ENCODE results near the gene IFNGR2.
"Not testable (repeated sequence)": the region's sequence is repeated elsewhere in the genome, so short reads cannot be mapped to it uniquely, and the experiment has no call there.

The IFNGR2 gene, protein sequence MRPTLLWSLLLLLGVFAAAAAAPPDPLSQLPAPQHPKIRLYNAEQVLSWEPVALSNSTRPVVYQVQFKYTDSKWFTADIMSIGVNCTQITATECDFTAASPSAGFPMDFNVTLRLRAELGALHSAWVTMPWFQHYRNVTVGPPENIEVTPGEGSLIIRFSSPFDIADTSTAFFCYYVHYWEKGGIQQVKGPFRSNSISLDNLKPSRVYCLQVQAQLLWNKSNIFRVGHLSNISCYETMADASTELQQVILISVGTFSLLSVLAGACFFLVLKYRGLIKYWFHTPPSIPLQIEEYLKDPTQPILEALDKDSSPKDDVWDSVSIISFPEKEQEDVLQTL

DNA sequence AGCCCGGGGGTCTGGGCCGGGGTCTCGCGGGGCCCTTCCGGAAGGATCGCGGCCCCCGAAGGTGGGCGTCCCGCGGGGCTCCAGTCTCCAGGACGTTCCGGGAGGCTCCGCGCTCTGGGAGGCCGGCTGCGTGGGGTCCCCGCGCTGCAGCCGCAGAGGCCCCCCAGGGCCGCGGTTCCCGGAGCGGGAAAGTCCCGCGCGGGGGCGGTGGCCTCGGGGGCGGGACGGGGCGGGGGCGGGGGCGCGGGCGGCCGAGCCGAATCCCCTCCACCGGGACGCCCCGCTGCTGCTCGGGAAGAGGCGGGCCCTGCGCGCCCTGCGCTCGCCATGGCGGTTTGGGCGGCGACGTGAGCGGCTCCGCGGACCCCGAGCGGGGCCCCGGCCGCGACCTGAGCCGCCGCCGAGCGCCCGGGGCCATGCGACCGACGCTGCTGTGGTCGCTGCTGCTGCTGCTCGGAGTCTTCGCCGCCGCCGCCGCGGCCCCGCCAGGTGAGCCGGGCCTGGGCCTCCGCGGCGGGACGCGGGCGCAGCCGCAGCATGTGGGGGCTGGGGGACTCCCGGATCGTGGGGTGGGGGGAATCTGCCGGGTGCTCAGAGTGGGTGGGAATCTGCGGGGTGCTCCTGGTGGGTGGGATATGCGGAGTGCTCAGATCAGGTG lies at the start of gene IFNGR2:
Gene IFNGR2, plus strand, starts transcription at position 286 of the 658 bp plus-strand sequence. Its CDS starts 131 bp downstream, at position 417.
- no peak for DNase-seq (ENCODE audit: low read depth)

- DNase-seq (ENCODE audit: low read depth): no peak
Measured at GRCh38 chr21:33355355-33355754, 47.9 kb upstream of the IFNGR2 start.

DNA sequence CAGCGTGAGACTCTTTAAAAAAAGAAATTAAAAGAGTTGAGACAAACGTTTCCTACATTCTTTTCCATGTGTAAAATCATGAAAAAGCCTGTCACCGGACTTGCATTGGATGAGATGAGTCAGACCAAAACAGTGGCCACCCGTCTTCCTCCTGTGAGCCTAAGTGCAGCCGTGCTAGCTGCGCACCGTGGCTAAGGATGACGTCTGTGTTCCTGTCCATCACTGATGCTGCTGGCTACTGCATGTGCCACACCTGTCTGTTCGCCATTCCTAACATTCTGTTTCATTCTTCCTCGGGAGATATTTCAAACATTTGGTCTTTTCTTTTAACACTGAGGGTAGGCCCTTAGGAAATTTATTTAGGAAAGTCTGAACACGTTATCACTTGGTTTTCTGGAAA lies 47.2 kb upstream of the IFNGR2 start:
- DNase-seq (ENCODE audit: low read depth): no peak

- no peak for DNase-seq (ENCODE audit: low read depth)
Measured at GRCh38 chr21:33357177-33357576, 46.0 kb upstream of the IFNGR2 start.

- DNase-seq (ENCODE audit: low read depth): no peak
Measured at GRCh38 chr21:33359446-33359845, 43.8 kb upstream of the IFNGR2 start.

DNA sequence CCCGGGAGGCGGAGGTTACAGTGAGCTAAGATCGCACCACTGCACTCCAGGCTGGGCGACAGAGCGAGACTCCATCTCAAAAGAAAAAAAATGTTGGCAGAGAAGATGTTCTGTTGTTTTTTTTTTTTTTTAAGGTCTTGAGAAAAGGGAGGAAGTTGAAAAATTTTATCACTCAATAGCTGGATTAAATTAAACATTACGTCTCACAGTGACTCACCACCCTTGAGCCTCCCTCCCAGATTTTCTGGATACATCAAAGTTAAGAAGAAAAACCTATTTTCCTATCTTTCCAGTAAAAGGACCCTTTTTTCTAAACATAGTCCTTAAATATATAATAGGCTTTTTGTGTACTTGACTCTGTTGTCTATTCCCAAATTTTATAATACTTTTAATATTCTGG lies 42.9 kb upstream of the IFNGR2 start:
- no peak for DNase-seq (ENCODE audit: low read depth)

GRCh38 chr21:33360881-33361602 lies 42.2 kb upstream of the IFNGR2 start:
- DNase-seq (ENCODE audit: low read depth): peak; percentile 80

DNA sequence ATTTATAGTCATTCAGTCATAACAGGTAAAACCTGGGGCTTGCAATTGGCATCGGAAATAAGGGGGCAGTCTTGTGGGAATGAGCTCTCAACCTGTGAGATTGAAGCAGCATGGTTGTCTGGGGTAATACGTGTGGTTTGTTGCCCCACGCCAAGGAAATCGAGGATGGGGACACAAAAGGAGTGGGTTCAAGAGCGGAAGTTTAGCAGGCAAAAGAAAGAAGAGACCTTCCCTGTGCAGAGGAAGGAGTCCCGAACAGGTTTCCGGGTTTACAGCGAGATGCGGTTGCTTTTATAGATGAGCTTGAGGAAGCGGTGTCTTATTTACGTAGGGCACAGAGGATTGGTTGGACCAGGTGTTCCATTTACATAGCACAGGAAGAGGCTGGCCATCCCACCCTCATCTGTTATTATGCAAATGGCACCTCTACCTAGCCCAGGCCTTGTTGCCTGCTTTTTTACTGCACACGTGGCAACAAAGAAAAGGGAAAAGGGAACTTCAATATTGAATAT lies 41.1 kb upstream of the IFNGR2 start:
- peak; percentile 30 for DNase-seq (ENCODE audit: low read depth)

- DNase-seq (ENCODE audit: low read depth): not testable (repeated sequence)
Measured at GRCh38 chr21:33363911-33364609, 39.2 kb upstream of the IFNGR2 start.

- DNase-seq (ENCODE audit: low read depth): no peak
Measured at GRCh38 chr21:33364830-33365229, 38.4 kb upstream of the IFNGR2 start.

GRCh38 chr21:33367309-33367973 lies 35.8 kb upstream of the IFNGR2 start:
- DNase-seq (ENCODE audit: low read depth): no peak

- DNase-seq (ENCODE audit: low read depth): no peak
Measured at GRCh38 chr21:33368124-33368523, 35.1 kb upstream of the IFNGR2 start.

DNA sequence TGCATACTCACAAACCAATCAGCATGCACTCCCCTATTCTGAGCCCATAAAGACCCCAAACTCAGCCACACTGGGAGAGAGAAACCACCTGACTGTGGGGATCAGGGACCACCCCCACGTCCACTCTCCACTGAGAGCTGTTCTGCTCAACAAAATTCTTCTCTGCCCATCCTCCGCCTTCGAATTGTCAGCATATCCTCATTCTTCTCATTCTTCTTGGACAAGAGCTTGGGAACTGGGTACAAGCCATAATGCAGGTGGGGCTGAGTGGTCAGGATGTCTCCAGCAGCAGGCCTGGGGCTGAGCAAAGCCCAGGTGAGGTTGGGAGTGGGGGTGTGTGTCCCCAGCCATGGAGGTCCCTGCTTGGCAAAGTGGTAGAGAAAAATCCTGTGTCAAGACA lies 34.6 kb upstream of the IFNGR2 start:
- DNase-seq (ENCODE audit: low read depth): no peak

- DNase-seq (ENCODE audit: low read depth): no peak
Measured at GRCh38 chr21:33369586-33369985, 33.6 kb upstream of the IFNGR2 start.

- DNase-seq (ENCODE audit: low read depth): no peak
Measured at GRCh38 chr21:33370305-33370704, 32.9 kb upstream of the IFNGR2 start.

GRCh38 chr21:33371366-33371765 lies 31.8 kb upstream of the IFNGR2 start:
- no peak for DNase-seq (ENCODE audit: low read depth)

DNA sequence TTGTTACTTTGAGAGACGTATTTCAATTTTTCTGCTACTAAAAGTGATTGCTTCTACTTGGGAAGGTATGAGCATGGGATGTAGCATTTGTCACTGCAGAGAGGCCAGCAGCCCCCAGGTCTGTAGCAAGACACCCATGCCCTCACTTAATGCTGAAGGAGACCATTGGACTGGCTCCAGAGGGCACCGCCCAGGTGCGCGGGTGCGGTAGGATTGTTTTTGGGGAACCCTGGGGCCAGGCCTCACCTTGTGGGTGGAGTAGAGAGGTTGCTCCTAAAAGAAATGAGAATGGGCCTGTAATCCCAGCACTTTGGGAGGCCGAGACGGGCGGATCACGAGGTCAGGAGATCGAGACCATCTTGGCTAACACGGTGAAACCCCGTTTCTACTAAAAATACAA lies 30.6 kb upstream of the IFNGR2 start:
- no peak for DNase-seq (ENCODE audit: low read depth)

DNA sequence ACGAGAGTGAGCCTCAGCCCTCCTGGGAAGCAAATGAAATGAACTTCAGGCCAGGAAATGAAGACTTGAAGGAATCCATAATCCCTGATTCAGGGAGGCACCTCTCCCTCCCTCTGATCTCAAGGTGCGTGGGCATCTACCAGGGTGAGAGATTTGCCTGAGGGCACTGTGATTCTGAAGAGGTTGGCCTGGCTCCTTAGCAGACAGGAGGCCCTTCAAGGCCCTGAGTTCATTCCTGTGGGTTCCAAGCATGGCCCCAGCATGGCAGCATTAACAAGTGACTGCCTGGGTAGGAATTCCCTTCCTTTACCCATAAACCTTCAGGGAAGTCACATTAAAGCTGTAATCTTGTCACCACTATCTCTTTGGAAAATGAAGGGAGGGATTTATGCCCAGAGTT lies 29.8 kb upstream of the IFNGR2 start:
- no peak for DNase-seq (ENCODE audit: low read depth)

GRCh38 chr21:33374080-33374449 lies 29.1 kb upstream of the IFNGR2 start:
- DNase-seq (ENCODE audit: low read depth): no peak

- DNase-seq (ENCODE audit: low read depth): peak; percentile 42
Measured at GRCh38 chr21:33374450-33375096, 28.6 kb upstream of the IFNGR2 start.

- DNase-seq (ENCODE audit: low read depth): no peak
Measured at GRCh38 chr21:33375101-33375644, 28.0 kb upstream of the IFNGR2 start.

Measured in stimulated activated CD8-positive, alpha-beta memory T cell treated with anti-CD3 and anti-CD28 coated beads, Interleukin-15, amount 100 ng/mL, for 1 hour (primary cell).